SH-SY5Y (cell line): ENCODE results near the gene DYNC2LI1.

Experiments used
- GATA2 ChIP-seq: IDR thresholded peaks from 2 replicates; pipeline ENCODE4 v1.6.1; 2011; ENCODE audit warnings: mild to moderate bottlenecking, low read depth, low read length
- GATA3 ChIP-seq: IDR thresholded peaks from 2 replicates; pipeline ENCODE4 v1.6.1; 2011; ENCODE audit warnings: low read depth, mild to moderate bottlenecking, low read length, moderate library complexity

- TF ChIP-seq GATA2 (no peak), GATA3 (no peak)
These were observed 80.8 kb downstream of the DYNC2LI1 start for GRCh38 chr2:43854671-43855070.
